Naive thymus-derived CD4-positive, alpha-beta T cell (primary cell): ENCODE measurements around the gene POC1A. TPM values are rescaled to one million over a fixed set of nuclear protein-coding genes. Genes with fewer than 3 reads are reported as not detected.

Source experiments
- ATAC-seq: fragments of 150-1000 bp; cut with Tn5 transposase; 2 replicates; pipeline ENCODE4 v1.10.0; 2021; ENCODE audit warnings: mild to moderate bottlenecking, moderate library complexity
- CTCF ChIA-PET: fragments of 350-600 bp; sonication (Branson Sonifier 250); formaldehyde crosslinking; loops from one replicate; lab custom pipeline; 2021; ENCODE audit warnings: antibody characterized with exemption; lab: Charles Lee
- POLR2A ChIA-PET: fragments of 350-600 bp; sonication (Branson Sonifier 250); formaldehyde crosslinking; loops from one replicate; lab custom pipeline; 2021; ENCODE audit warnings: antibody characterized with exemption, inconsistent platforms; lab: Charles Lee
- DNase-seq, 9 donors: peaks; one replicate each; pipeline versions ENCODE4 v3.0.0 to v3.0.0-alpha.2; 2020 to 2022; ENCODE audit warnings: mixed read lengths in 1 of 9
- H3K27ac ChIP-seq: one replicate; pipeline ENCODE4 v1.7.0; 2013; ENCODE audit warnings: mild to moderate bottlenecking, low read depth, low read length, moderate library complexity
- H3K27me3 ChIP-seq, 2 donors: one replicate each; pipeline ENCODE4 v1.7.0; 2013; ENCODE audit warnings: low read length in 2 of 2, mild to moderate bottlenecking in 2 of 2, moderate library complexity in 2 of 2; ENCODE audit not compliant: control insufficient read depth in 2 of 2, insufficient read depth in 2 of 2
- H3K36me3 ChIP-seq, 3 experiments: 1 replicate in 2 of 3; 2 replicates in 1 of 3; pipeline ENCODE4 v1.7.0; 2013; ENCODE audit warnings: low read length in 3 of 3, mild to moderate bottlenecking in 3 of 3, moderate library complexity in 1 of 3; ENCODE audit not compliant: insufficient read depth in 3 of 3, control insufficient read depth in 2 of 3
- H3K4me1 ChIP-seq, 2 donors: one replicate each; pipeline ENCODE4 v1.7.0; 2013; ENCODE audit warnings: low read length in 2 of 2, mild to moderate bottlenecking in 2 of 2, moderate library complexity in 1 of 2; ENCODE audit not compliant: control insufficient read depth in 2 of 2, insufficient read depth in 2 of 2
- H3K4me3 ChIP-seq: 2 replicates; pipeline ENCODE4 v1.7.0; 2013; ENCODE audit warnings: mild to moderate bottlenecking, low read length
- H3K9me3 ChIP-seq, 3 experiments: 1 replicate in 2 of 3; 2 replicates in 1 of 3; pipeline ENCODE4 v1.7.0; 2013; ENCODE audit warnings: low read length in 3 of 3; ENCODE audit not compliant: control insufficient read depth in 2 of 3
- H3K27ac Mint-ChIP-seq, 9 donors: one replicate each; pipeline ENCODE4 v1.8.0; 2020 to 2022; ENCODE audit warnings: mixed read lengths in 9 of 9, mild to moderate bottlenecking in 8 of 9, moderate library complexity in 5 of 9, inconsistent platforms in 2 of 9
- H3K27me3 Mint-ChIP-seq, 5 donors: one replicate each; pipeline ENCODE4 v1.8.0; 2021 to 2022; ENCODE audit warnings: mixed read lengths in 5 of 5, mild to moderate bottlenecking in 1 of 5
- H3K36me3 Mint-ChIP-seq, 5 donors: one replicate each; pipeline ENCODE4 v1.8.0; 2020 to 2022; ENCODE audit warnings: mixed read lengths in 5 of 5, mild to moderate bottlenecking in 3 of 5, inconsistent platforms in 1 of 5
- H3K4me1 Mint-ChIP-seq, 7 donors: one replicate each; pipeline ENCODE4 v1.8.0; 2020 to 2022; ENCODE audit warnings: mixed read lengths in 7 of 7, mild to moderate bottlenecking in 3 of 7, inconsistent platforms in 1 of 7
- H3K4me3 Mint-ChIP-seq, 10 donors: one replicate each; pipeline ENCODE4 v1.8.0; 2020 to 2022; ENCODE audit warnings: mild to moderate bottlenecking in 10 of 10, mixed read lengths in 10 of 10, moderate library complexity in 6 of 10, inconsistent platforms in 2 of 10
- H3K9me3 Mint-ChIP-seq, 11 donors: one replicate each; pipeline ENCODE4 v1.8.0; 2020 to 2022; ENCODE audit warnings: mixed read lengths in 11 of 11, mild to moderate bottlenecking in 4 of 11, inconsistent platforms in 1 of 11, moderate library complexity in 1 of 11
- intact Hi-C, 2 donors: fragments of 100-400 bp; cut with micrococcal nuclease; formaldehyde crosslinking; loops; one replicate each; pipeline ENCODE4 v1.15.1; 2023
- polyA plus RNA-seq, 2 donors: library from polyadenylated mRNA; unstranded; fragments of 300-500 nt; fragmentation: Illumina TruSeq; gene quantifications; one replicate each; pipeline ENCODE4 v1.2.3, GENCODE V29; 2021
- total RNA-seq, 6 experiments: library from RNA in 5 of 6; stranded (reverse) in 5 of 6; gene quantifications; 1 replicate in 5 of 6; 2 replicates in 1 of 6; pipeline ENCODE4 v1.2.3 and lab custom pipeline; 2021 to 2026

Gene POC1A
- total and polyA plus RNA-seq, 7 experiments from 2014 or later = 0.58 to 19.7 (median 1.3) TPM

- Mint-ChIP-seq H3K9me3 (no peaks in the 10 kb centered on the region), H3K4me3 (no peak overlapping the region), H3K4me1 (peaks cover 0 to 2% (median 0%) of the 10 kb centered on the region in 7 donors), H3K27me3 (no peaks in the 10 kb centered on the region), H3K27ac (no peak overlapping the region), H3K36me3 (peaks cover 0 to under 1% (median 0%) of the 10 kb centered on the region in 5 donors)
- Histone ChIP-seq H3K9me3 (no peaks in the 10 kb centered on the region), H3K27me3 (no peaks in the 10 kb centered on the region), H3K4me1 (no peaks in the 10 kb centered on the region), H3K4me3 (no peak overlapping the region), H3K27ac (no peak overlapping the region), H3K36me3 (no peaks in the 10 kb centered on the region)
- CTCF ChIA-PET = no interaction called here
- POLR2A ChIA-PET = no interaction called here
- no peak for DNase-seq
- ATAC-seq = no peak
- intact Hi-C loops = no loop called here
Observed at GRCh38 chr3:52094571-52095485, 59.4 kb downstream of the POC1A start.

DNA sequence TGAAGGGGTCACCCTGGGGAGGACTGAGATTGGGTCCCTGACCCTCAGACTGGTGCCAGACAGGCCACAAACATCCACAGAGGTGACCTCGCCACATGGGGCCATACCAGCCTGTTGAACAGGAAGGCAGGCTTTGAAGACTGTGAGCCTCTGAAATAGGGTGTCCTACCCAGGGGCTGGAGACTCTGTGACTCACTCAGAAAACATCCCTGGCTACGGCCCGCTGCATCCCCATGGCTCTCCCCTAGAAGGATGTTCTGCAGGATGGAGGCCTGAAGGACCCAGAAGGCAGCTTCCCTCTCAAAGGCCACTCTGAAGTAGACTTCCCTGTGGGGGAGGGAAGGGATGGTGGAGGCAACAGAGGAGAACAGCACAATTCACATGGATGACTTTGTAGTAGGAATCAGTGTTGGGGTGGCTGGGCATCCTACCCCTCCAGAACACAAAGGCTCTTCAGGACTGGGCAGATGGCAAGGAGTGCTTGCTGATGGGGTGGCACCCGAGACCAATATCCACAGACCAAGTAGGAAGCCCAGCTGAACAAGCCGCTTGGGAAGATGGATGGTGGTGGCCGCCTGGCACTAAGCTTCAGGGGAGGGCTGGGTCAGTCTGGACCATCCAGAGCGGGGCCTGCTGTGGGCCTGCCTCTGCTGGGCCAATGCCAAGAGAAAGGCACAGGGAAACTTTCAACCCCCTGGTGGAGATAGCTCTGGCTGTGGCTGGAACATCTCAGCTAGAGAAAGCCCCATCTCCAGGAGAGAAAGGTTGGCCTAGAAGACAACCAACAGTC is 60.3 kb downstream of the POC1A start:
- peaks cover 0 to 2% (median 0%) of the 10 kb centered on the region in 7 donors for H3K4me1 Mint-ChIP-seq
- H3K27ac ChIP-seq = no peak overlapping the region
- no peaks in the 10 kb centered on the region for H3K27me3 Mint-ChIP-seq
- no peaks in the 10 kb centered on the region for H3K36me3 Mint-ChIP-seq
- DNase-seq (no peak), ATAC-seq (no peak)
- no peak overlapping the region for H3K4me3 Mint-ChIP-seq
- H3K9me3 ChIP-seq = no peaks in the 10 kb centered on the region
- H3K27me3 ChIP-seq = no peaks in the 10 kb centered on the region
- no peaks in the 10 kb centered on the region for H3K4me1 ChIP-seq
- no peak overlapping the region for H3K27ac Mint-ChIP-seq
- POLR2A ChIA-PET = no interaction called here
- intact Hi-C loops = no loop called here
- CTCF ChIA-PET = no interaction called here
- no peaks in the 10 kb centered on the region for H3K9me3 Mint-ChIP-seq
- no peak overlapping the region for H3K4me3 ChIP-seq
- no peaks in the 10 kb centered on the region for H3K36me3 ChIP-seq

DNA sequence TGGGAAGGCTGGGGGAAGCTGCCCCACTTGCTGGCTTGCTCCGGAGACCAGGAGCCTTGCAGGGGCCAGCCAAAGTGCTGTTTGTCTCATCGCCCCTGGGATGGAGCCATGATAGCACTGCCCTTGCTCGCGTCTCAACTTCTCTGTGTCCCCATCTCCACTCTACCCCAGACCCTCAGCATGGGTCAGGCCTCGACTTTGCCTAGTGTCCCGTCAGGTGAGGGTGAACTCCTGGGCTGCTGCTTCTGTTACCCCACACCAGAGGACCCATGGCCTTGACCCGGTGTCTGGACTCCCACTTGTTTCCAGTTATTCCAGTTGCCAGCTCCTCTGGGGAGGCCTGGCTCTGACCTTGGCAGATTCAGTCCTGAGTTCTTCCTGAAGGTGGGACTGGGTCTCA is 61.3 kb downstream of the POC1A start:
- Mint-ChIP-seq H3K27ac (no peak overlapping the region), H3K9me3 (no peaks in the 10 kb centered on the region), H3K36me3 (no peaks in the 10 kb centered on the region), H3K27me3 (no peaks in the 10 kb centered on the region), H3K4me3 (no peak overlapping the region), H3K4me1 (peaks cover 0 to 8% (median under 1%) of the 10 kb centered on the region in 7 donors)
- POLR2A ChIA-PET = no interaction called here
- Histone ChIP-seq H3K27ac (no peak overlapping the region), H3K4me1 (no peaks in the 10 kb centered on the region), H3K27me3 (no peaks in the 10 kb centered on the region), H3K9me3 (no peaks in the 10 kb centered on the region), H3K4me3 (no peak overlapping the region), H3K36me3 (no peaks in the 10 kb centered on the region)
- CTCF ChIA-PET = no interaction called here
- DNase-seq = no peak
- intact Hi-C loops = no loop called here
- ATAC-seq = no peak

- no peaks in the 10 kb centered on the region for H3K36me3 Mint-ChIP-seq
- Histone ChIP-seq H3K36me3 (no peaks in the 10 kb centered on the region), H3K9me3 (no peaks in the 10 kb centered on the region), H3K27me3 (no peaks in the 10 kb centered on the region), H3K4me1 (no peaks in the 10 kb centered on the region), H3K27ac (no peak overlapping the region), H3K4me3 (no peak overlapping the region)
- H3K9me3 Mint-ChIP-seq = no peaks in the 10 kb centered on the region
- DNase-seq (no peak), ATAC-seq (no peak)
- H3K4me1 Mint-ChIP-seq = peaks cover 4 to 14% (median 7%) of the 10 kb centered on the region in 7 donors
- no peak overlapping the region for H3K27ac Mint-ChIP-seq
- POLR2A ChIA-PET = interaction anchor here (1.1 kb wide), 1 partner anchor 10 kb away, joined by 3 read pairs; no protein-coding TSS in a partner anchor
- no peak overlapping the region for H3K4me3 Mint-ChIP-seq
- H3K27me3 Mint-ChIP-seq = no peaks in the 10 kb centered on the region
- intact Hi-C loops = no loop called here
- CTCF ChIA-PET = no interaction called here
Observed at GRCh38 chr3:52092271-52092660, 62.0 kb downstream of the POC1A start.

DNA sequence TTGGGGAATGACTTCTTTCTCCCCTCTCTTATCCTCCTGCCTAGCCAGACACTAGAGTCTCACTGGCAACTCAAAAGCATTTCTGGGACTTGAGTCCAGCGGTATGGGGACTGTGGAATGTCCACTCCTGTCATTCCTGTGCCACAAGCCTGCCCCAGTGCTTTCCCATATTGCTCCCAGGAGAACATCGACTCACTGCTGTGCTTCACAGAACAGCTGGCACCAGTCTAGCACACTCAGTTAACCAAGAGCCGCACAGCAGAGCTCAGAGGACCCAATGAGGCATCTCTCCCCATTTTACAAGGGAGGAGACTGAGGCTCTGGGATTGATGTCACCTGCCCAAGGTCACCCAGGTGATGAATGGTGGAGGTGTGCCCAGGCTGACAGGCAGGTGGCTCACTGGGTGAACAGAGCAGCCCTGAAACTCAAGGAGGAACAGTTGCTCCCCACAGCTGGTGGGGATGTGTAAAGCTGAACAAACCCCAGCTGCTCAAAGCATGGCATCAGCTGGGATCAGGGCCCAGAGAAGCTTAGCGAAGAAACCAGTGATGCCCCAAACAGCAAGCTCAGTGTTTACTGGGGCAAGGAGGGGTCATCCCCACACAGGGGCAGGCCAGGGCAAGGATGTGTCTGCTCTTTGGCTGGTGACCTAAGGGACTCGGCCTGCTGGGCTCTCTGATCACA is 62.5 kb downstream of the POC1A start:
- ChIA-PET CTCF (no interaction called here), POLR2A (interaction anchor here (1.1 kb wide), 1 partner anchor 9 kb away, joined by 3 read pairs; no protein-coding TSS in a partner anchor)
- DNase-seq = no peak
- Mint-ChIP-seq H3K36me3 (no peaks in the 10 kb centered on the region), H3K27ac (peak overlapping the region in 1 of 9 donors; percentile 56), H3K4me1 (peaks cover 10 to 19% (median 12%) of the 10 kb centered on the region in 7 donors), H3K27me3 (no peaks in the 10 kb centered on the region), H3K9me3 (no peaks in the 10 kb centered on the region), H3K4me3 (no peak overlapping the region)
- intact Hi-C loops = no loop called here
- ATAC-seq = no peak
- H3K27me3 ChIP-seq = no peaks in the 10 kb centered on the region
- H3K4me3 ChIP-seq = no peak overlapping the region
- H3K4me1 ChIP-seq = peaks cover 0 to 4% of the 10 kb centered on the region in 2 donors
- H3K27ac ChIP-seq = no peak overlapping the region
- no peaks in the 10 kb centered on the region for H3K36me3 ChIP-seq
- H3K9me3 ChIP-seq = no peaks in the 10 kb centered on the region

GRCh38 chr3:52090933-52091468 is 63.2 kb downstream of the POC1A start:
- Mint-ChIP-seq H3K36me3 (no peaks in the 10 kb centered on the region), H3K27me3 (no peaks in the 10 kb centered on the region), H3K27ac (no peak overlapping the region), H3K4me1 (peaks cover 11 to 27% (median 17%) of the 10 kb centered on the region in 7 donors), H3K9me3 (no peaks in the 10 kb centered on the region), H3K4me3 (no peak overlapping the region)
- DNase-seq (no peak), ATAC-seq (no peak)
- H3K9me3 ChIP-seq = no peaks in the 10 kb centered on the region
- H3K27me3 ChIP-seq = no peaks in the 10 kb centered on the region
- CTCF ChIA-PET = no interaction called here
- intact Hi-C loops = no loop called here
- H3K4me1 ChIP-seq = peaks cover 0 to 5% of the 10 kb centered on the region in 2 donors
- H3K4me3 ChIP-seq = no peak overlapping the region
- H3K36me3 ChIP-seq = no peaks in the 10 kb centered on the region
- POLR2A ChIA-PET = no interaction called here
- no peak overlapping the region for H3K27ac ChIP-seq
